GM12878 (cell line): Measurements from ENCODE around the gene CTNNA1. TPM values are rescaled to one million over a fixed set of nuclear protein-coding genes. Genes with fewer than 3 reads are reported as not detected.

ENCODE experiments used
- ATAC-seq: fragments of 200-7000 bp; cut with Tn5 transposase; 3 replicates; pipeline ENCODE4 v1.9.1; 2020; ENCODE audit warnings: mild to moderate bottlenecking, moderate library complexity
- BruUV-seq: library from RNA; stranded (reverse); fragments of 400-500 nt; replicated peaks from 2 replicates; lab custom pipeline; 2021; lab: Mats Ljungman, UMichigan
- CTCF ChIA-PET: fragments of 300-600 bp; sonication (Branson Sonifier 250); formaldehyde crosslinking; extraction: SDS; loops from one replicate; lab custom pipeline; 2021; ENCODE audit warnings: inconsistent platforms; lab: Yijun Ruan, JAX
- POLR2A ChIA-PET: fragments of 350-600 bp; formaldehyde crosslinking; extraction: SDS; loops from one replicate; lab custom pipeline; 2021; ENCODE audit warnings: inconsistent platforms; lab: Charles Lee
- RAD21 ChIA-PET: fragments of 300-600 bp; sonication (Branson Sonifier 250); formaldehyde crosslinking; loops from one replicate; lab custom pipeline; 2023; ENCODE audit warnings: antibody characterized with exemption; ENCODE audit not compliant: unreplicated experiment; lab: Charles Lee
- SMC1A ChIA-PET: fragments of 300-600 bp; sonication (Branson Sonifier 250); formaldehyde crosslinking; loops from one replicate; lab custom pipeline; 2023; ENCODE audit not compliant: unreplicated experiment, uncharacterized antibody; lab: Charles Lee
- DNase-seq: peaks from one replicate; pipeline ENCODE4 v3.0.0-alpha.2; 2011; ENCODE audit warnings: low read depth, low spot score
- FAIRE-seq: peaks from 3 replicates; lab custom pipeline; 2011; peaks lifted over from hg19 to GRCh38; lab: Jason Lieb, UNC
- H2AFZ ChIP-seq: 2 replicates; pipeline ENCODE4 v1.6.0; 2011; ENCODE audit warnings: low read depth, low read length, control low read depth; ENCODE audit not compliant: control insufficient read depth
- H3K27ac ChIP-seq: 2 replicates; pipeline ENCODE4 v1.5.1; 2011; ENCODE audit warnings: control low read depth; ENCODE audit not compliant: control insufficient read depth, insufficient read depth
- H3K27me3 ChIP-seq, 2 experiments: replicated peaks in 1 of 2; 2 replicates each; pipeline versions ENCODE4 v1.6.0 to v1.6.1; 2011; ENCODE audit warnings: low read length in 1 of 2; ENCODE audit not compliant: control insufficient read depth in 2 of 2, insufficient read depth in 2 of 2
- H3K36me3 ChIP-seq, 2 experiments: 2 replicates each; pipeline ENCODE4 v1.5.1; 2011; ENCODE audit warnings: low read length in 1 of 2; ENCODE audit not compliant: control insufficient read depth in 2 of 2, insufficient read depth in 2 of 2
- H3K4me1 ChIP-seq: 2 replicates; pipeline ENCODE4 v1.6.1; 2011; ENCODE audit warnings: mild to moderate bottlenecking, low read length, moderate library complexity, mixed read lengths; ENCODE audit not compliant: control insufficient read depth, insufficient read depth
- H3K4me2 ChIP-seq: 2 replicates; pipeline ENCODE4 v1.6.0; 2011; ENCODE audit warnings: control low read depth; ENCODE audit not compliant: control insufficient read depth, insufficient read depth
- H3K4me3 ChIP-seq: fragments of 200-600 bp; sonication (generic); 2 replicates; pipeline ENCODE4 v1.5.1; 2016
- H3K79me2 ChIP-seq: 2 replicates; pipeline ENCODE4 v1.6.0; 2011; ENCODE audit warnings: low read length; ENCODE audit not compliant: control insufficient read depth, insufficient read depth
- H3K9ac ChIP-seq: 2 replicates; pipeline ENCODE4 v1.8.0; 2011; ENCODE audit warnings: low read length, control low read depth, mixed read lengths; ENCODE audit not compliant: control insufficient read depth, insufficient read depth
- H3K9me3 ChIP-seq: replicated peaks from 3 replicates; pipeline ENCODE4 v1.5.1; 2011; ENCODE audit warnings: mild to moderate bottlenecking, low read length; ENCODE audit not compliant: control insufficient read depth, insufficient read depth
- H4K20me1 ChIP-seq: 2 replicates; pipeline ENCODE4 v1.6.0; 2011; ENCODE audit not compliant: control insufficient read depth, insufficient read depth
- BCL11A ChIP-seq: IDR thresholded peaks from 2 replicates; pipeline ENCODE4 v1.6.1; 2011; ENCODE audit warnings: low read depth, low read length
- BRCA1 ChIP-seq: IDR thresholded peaks from 2 replicates; pipeline ENCODE4 v1.6.1; 2011; ENCODE audit warnings: low read depth, low read length, improper control_type of control experiment
- CHD1 ChIP-seq: IDR thresholded peaks from 2 replicates; pipeline ENCODE4 v1.6.1; 2012; ENCODE audit warnings: low read depth, low read length, improper control_type of control experiment
- DPF2 ChIP-seq: fragments of 450-650 bp; IDR thresholded peaks from 2 replicates; pipeline ENCODE4 v1.6.1; 2017; ENCODE audit warnings: mild to moderate bottlenecking
- EP300 ChIP-seq, 2 experiments: fragments of 150-350 bp in 1 of 2; IDR thresholded peaks; 2 replicates each; pipeline ENCODE4 v1.6.1; 2011 to 2012; ENCODE audit warnings: low read depth in 2 of 2, low read length in 2 of 2, borderline replicate concordance in 1 of 2, improper control_type of control experiment in 1 of 2, inconsistent platforms in 1 of 2; ENCODE audit not compliant: control insufficient read depth in 1 of 2
- PML ChIP-seq: IDR thresholded peaks from 2 replicates; pipeline ENCODE4 v1.6.1; 2012; ENCODE audit warnings: low read length, inconsistent platforms
- POU2F2 ChIP-seq: IDR thresholded peaks from 3 replicates; pipeline ENCODE4 v1.6.1; 2011; ENCODE audit warnings: low read depth, mild to moderate bottlenecking, low read length, borderline replicate concordance
- STAT3 ChIP-seq: IDR thresholded peaks from 2 replicates; pipeline ENCODE4 v1.6.1; 2011; ENCODE audit warnings: low read depth, low read length, improper control_type of control experiment
- TBL1XR1 ChIP-seq: IDR thresholded peaks from 2 replicates; pipeline ENCODE4 v1.6.1; 2012; ENCODE audit warnings: low read depth, low read length, improper control_type of control experiment
- TCF12 ChIP-seq: IDR thresholded peaks from 2 replicates; pipeline ENCODE4 v1.6.1; 2011; ENCODE audit warnings: low read depth, mild to moderate bottlenecking, low read length
- in situ Hi-C: fragments of 300-500 bp; cut with MboI; formaldehyde crosslinking; loops from 9 replicates; pipeline ENCODE4 v1.14.3; 2018; ENCODE audit warnings: mixed read lengths
- intact Hi-C: fragments of 100-400 bp; cut with micrococcal nuclease; formaldehyde crosslinking; loops from one replicate; pipeline ENCODE4 v1.14.2; 2022; ENCODE audit not compliant: unreplicated experiment
- polyA plus RNA-seq, 11 experiments: library from polyadenylated mRNA; depleted of rRNA in 4 of 11; unstranded in 6 of 11; stranded (reverse) in 5 of 11; fragments of >200 nt; fragmentation: Nextera tagmentation in 4 of 11; fragmentation: Illumina TruSeq in 1 of 11; extraction: Ambion mirVana in 4 of 11; extraction: Trizol in 1 of 11; gene quantifications; 1 replicate in 1 of 11; 2 replicates in 10 of 11; pipeline versions ENCODE4 v1.2.1 to v1.2.3, GENCODE V29; 2011 to 2016; ENCODE audit warnings: inconsistent platforms in 2 of 11, missing spikeins in 2 of 11, low read depth in 1 of 11
- total RNA-seq, 4 experiments: library from RNA; depleted of rRNA in 3 of 4; stranded (reverse); fragments of >200 nt in 3 of 4; fragmentation: Illumina TruSeq in 1 of 4; extraction: Trizol in 1 of 4; gene quantifications; 2 replicates each; pipeline versions ENCODE4 v1.2.1 to v1.2.3, GENCODE V29; 2013 to 2021
- TF ChIP-seq, protein P1 (sequence below): IDR thresholded peaks from 2 replicates; pipeline ENCODE4 v1.6.1; 2012; ENCODE audit warnings: low read depth, low read length, improper control_type of control experiment
- TF ChIP-seq, protein P2 (sequence below): fragments of 150-350 bp; IDR thresholded peaks from 2 replicates; pipeline ENCODE4 v1.6.1; 2016; ENCODE audit warnings: low read depth, low read length
- TF ChIP-seq, protein P3 (sequence below): fragments of 450-650 bp; IDR thresholded peaks from 2 replicates; pipeline ENCODE4 v1.6.1; 2016; ENCODE audit warnings: mild to moderate bottlenecking, moderate library complexity, borderline replicate concordance
- TF ChIP-seq, protein P4 (sequence below): IDR thresholded peaks from 2 replicates; pipeline ENCODE4 v1.6.1; 2011; ENCODE audit warnings: low read depth, mild to moderate bottlenecking, low read length, moderate library complexity, borderline replicate concordance; ENCODE audit errors: extremely low read depth

CTNNA1 gene
- total and polyA plus RNA-seq, 10 of the 15 experiments (the other 5 are each of a cell fraction or from before 2014, with no cell fraction given), result 32.6 to 104 (median 57.7) TPM

DNA sequence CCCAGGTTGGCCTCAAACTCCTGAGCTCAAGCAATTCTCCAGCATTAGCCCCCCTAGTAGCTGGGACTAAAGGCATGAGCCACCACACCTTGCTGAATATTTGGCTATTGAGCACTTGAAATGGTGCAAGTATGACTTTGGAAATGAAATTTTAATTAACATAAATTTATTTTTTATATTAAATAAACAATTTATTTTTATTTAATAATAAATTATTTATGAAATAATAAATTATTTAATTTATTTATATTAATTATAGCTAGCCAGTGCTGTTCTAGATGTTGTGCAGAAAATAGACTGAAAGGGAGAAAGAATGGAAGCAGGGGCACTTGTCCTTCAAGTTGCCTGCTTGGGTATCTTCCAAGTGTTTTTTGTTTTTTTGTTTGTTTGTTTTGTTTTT is 40.0 kb upstream of the CTNNA1 start:
- TF ChIP-seq DPF2 (no peak), PML (no peak), BRCA1 (no peak), CHD1 (no peak), BCL11A (no peak), POU2F2 (no peak), TCF12 (no peak), EP300 (IDR thresholded peaks at IDR 0.05; ENCODE audit: borderline replicate concordance in 1 of 2, control insufficient read depth in 1 of 2, low read depth in 2 of 2, low read length in 2 of 2) (no peak), STAT3 (no peak), TBL1XR1 (no peak)
- TF ChIP-seq, protein P1, sequence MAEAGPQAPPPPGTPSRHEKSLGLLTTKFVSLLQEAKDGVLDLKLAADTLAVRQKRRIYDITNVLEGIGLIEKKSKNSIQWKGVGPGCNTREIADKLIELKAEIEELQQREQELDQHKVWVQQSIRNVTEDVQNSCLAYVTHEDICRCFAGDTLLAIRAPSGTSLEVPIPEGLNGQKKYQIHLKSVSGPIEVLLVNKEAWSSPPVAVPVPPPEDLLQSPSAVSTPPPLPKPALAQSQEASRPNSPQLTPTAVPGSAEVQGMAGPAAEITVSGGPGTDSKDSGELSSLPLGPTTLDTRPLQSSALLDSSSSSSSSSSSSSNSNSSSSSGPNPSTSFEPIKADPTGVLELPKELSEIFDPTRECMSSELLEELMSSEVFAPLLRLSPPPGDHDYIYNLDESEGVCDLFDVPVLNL, result no peak
- TF ChIP-seq, protein P2, sequence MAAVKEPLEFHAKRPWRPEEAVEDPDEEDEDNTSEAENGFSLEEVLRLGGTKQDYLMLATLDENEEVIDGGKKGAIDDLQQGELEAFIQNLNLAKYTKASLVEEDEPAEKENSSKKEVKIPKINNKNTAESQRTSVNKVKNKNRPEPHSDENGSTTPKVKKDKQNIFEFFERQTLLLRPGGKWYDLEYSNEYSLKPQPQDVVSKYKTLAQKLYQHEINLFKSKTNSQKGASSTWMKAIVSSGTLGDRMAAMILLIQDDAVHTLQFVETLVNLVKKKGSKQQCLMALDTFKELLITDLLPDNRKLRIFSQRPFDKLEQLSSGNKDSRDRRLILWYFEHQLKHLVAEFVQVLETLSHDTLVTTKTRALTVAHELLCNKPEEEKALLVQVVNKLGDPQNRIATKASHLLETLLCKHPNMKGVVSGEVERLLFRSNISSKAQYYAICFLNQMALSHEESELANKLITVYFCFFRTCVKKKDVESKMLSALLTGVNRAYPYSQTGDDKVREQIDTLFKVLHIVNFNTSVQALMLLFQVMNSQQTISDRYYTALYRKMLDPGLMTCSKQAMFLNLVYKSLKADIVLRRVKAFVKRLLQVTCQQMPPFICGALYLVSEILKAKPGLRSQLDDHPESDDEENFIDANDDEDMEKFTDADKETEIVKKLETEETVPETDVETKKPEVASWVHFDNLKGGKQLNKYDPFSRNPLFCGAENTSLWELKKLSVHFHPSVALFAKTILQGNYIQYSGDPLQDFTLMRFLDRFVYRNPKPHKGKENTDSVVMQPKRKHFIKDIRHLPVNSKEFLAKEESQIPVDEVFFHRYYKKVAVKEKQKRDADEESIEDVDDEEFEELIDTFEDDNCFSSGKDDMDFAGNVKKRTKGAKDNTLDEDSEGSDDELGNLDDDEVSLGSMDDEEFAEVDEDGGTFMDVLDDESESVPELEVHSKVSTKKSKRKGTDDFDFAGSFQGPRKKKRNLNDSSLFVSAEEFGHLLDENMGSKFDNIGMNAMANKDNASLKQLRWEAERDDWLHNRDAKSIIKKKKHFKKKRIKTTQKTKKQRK, result no peak
- TF ChIP-seq, protein P3, sequence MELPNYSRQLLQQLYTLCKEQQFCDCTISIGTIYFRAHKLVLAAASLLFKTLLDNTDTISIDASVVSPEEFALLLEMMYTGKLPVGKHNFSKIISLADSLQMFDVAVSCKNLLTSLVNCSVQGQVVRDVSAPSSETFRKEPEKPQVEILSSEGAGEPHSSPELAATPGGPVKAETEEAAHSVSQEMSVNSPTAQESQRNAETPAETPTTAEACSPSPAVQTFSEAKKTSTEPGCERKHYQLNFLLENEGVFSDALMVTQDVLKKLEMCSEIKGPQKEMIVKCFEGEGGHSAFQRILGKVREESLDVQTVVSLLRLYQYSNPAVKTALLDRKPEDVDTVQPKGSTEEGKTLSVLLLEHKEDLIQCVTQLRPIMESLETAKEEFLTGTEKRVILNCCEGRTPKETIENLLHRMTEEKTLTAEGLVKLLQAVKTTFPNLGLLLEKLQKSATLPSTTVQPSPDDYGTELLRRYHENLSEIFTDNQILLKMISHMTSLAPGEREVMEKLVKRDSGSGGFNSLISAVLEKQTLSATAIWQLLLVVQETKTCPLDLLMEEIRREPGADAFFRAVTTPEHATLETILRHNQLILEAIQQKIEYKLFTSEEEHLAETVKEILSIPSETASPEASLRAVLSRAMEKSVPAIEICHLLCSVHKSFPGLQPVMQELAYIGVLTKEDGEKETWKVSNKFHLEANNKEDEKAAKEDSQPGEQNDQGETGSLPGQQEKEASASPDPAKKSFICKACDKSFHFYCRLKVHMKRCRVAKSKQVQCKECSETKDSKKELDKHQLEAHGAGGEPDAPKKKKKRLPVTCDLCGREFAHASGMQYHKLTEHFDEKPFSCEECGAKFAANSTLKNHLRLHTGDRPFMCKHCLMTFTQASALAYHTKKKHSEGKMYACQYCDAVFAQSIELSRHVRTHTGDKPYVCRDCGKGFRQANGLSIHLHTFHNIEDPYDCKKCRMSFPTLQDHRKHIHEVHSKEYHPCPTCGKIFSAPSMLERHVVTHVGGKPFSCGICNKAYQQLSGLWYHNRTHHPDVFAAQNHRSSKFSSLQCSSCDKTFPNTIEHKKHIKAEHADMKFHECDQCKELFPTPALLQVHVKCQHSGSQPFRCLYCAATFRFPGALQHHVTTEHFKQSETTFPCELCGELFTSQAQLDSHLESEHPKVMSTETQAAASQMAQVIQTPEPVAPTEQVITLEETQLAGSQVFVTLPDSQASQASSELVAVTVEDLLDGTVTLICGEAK, result no peak
- TF ChIP-seq, protein P4, sequence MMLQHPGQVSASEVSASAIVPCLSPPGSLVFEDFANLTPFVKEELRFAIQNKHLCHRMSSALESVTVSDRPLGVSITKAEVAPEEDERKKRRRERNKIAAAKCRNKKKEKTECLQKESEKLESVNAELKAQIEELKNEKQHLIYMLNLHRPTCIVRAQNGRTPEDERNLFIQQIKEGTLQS, result no peak
- no TSS peak for BruUV-seq
- FAIRE-seq (no peak), DNase-seq (no peak), ATAC-seq (no peak)
- H3K79me2 ChIP-seq, result no peaks in the 10 kb centered on the region
- no peak overlapping the region for H3K9ac ChIP-seq
- H3K4me3 ChIP-seq, result no peak overlapping the region
- H3K4me2 ChIP-seq, result no peak overlapping the region
- H3K36me3 ChIP-seq, result no peaks in the 10 kb centered on the region
- SMC1A ChIA-PET, result interaction anchor here (0.7 kb wide), 1 partner anchor 497 kb away, joined by 3 read pairs; no protein-coding TSS in a partner anchor
- no peaks in the 10 kb centered on the region; a peak in 1 of 4 replicates for H3K27me3 ChIP-seq
- no peaks in the 10 kb centered on the region; the same call in 1 of the 2 replicates for H4K20me1 ChIP-seq
- H2AFZ ChIP-seq, result no peak overlapping the region
- H3K4me1 ChIP-seq, result no peaks in the 10 kb centered on the region
- in situ Hi-C loops, result no loop called here
- CTCF ChIA-PET, result no interaction called here
- RAD21 ChIA-PET, result interaction anchor here (0.6 kb wide), 1 partner anchor 43 kb away, joined by 3 read pairs; no protein-coding TSS in a partner anchor
- POLR2A ChIA-PET, result no interaction called here
- no peaks in the 10 kb centered on the region for H3K9me3 ChIP-seq
- intact Hi-C loops, result no loop called here
- no peak overlapping the region for H3K27ac ChIP-seq
